Measurements from ENCODE around the gene POLR3B. TPM values are rescaled to one million over a fixed set of nuclear protein-coding genes. Genes with fewer than 3 reads are reported as not detected.

Gene POLR3B
- total and polyA plus RNA-seq, 2 experiments from 2014 or later = 4.0 to 14.6 TPM

- H3K9me3 Mint-ChIP-seq = no peaks in the 10 kb centered on the region
- TF ChIP-seq EZH2 (IDR thresholded peaks at IDR 0.05; ENCODE audit: low read depth, unreplicated experiment) (no peak), ZNF331 (CRISPR knock-in tag; IDR thresholded peaks at IDR 0.05; ENCODE audit: low read depth) (no peak)
These were observed 102.0 kb downstream of the POLR3B start for GRCh38 chr12:106459534-106459933.

GRCh38 chr12:106461730-106462129, 104.2 kb downstream of the POLR3B start:
- Histone ChIP-seq H3K27me3 (ENCODE audit: insufficient read depth) (no peaks in the 10 kb centered on the region), H3F3A (replicated peaks; ENCODE audit: low read depth) (no peaks in the 10 kb centered on the region), H4K20me1 (replicated peaks; ENCODE audit: insufficient read depth) (no peaks in the 10 kb centered on the region), H3K4me3 (no peak overlapping the region), H3K4me2 (no peak overlapping the region), H3K9me2 (ENCODE audit: insufficient read depth) (no peaks in the 10 kb centered on the region), H3K4me1 (ENCODE audit: insufficient read depth) (no peaks in the 10 kb centered on the region), H2AFZ (no peak overlapping the region), H3K36me3 (ENCODE audit: insufficient read depth) (no peaks in the 10 kb centered on the region), H3K27ac (ENCODE audit: low read depth) (no peak overlapping the region), H3K79me2 (replicated peaks; ENCODE audit: insufficient read depth) (no peaks in the 10 kb centered on the region)
- Mint-ChIP-seq H3K27me3 (ENCODE audit: insufficient read depth, low read depth, poor library complexity) (no peaks in the 10 kb centered on the region), H3K36me3 (ENCODE audit: low read depth) (peaks cover 9% of the 10 kb centered on the region; the same call in 2 of the 3 replicates), H3K9me3 (peaks cover 5% of the 10 kb centered on the region; the same call in 2 of the 3 replicates), H3K4me3 (no peak overlapping the region), H3K4me1 (no peaks in the 10 kb centered on the region), H3K27ac (no peak overlapping the region)
- no peak for ATAC-seq
- DNase-seq (ENCODE audit: low spot score) = no peak
- TF ChIP-seq REST (IDR thresholded peaks at IDR 0.05; ENCODE audit: unreplicated experiment) (no peak), EZH2phosphoT487 (IDR thresholded peaks at IDR 0.05; ENCODE audit: unreplicated experiment) (no peak), STAT1 (IDR thresholded peaks at IDR 0.05; ENCODE audit: unreplicated experiment) (no peak), CREB1 (CRISPR knock-in tag; IDR thresholded peaks at IDR 0.05; ENCODE audit: low read depth) (no peak), EZH2 (IDR thresholded peaks at IDR 0.05; ENCODE audit: low read depth, unreplicated experiment) (no peak), NANOG (IDR thresholded peaks at IDR 0.05; ENCODE audit: borderline replicate concordance) (no peak), ZNF331 (CRISPR knock-in tag; IDR thresholded peaks at IDR 0.05; ENCODE audit: low read depth) (no peak), JUNB (IDR thresholded peaks at IDR 0.05; ENCODE audit: unreplicated experiment) (no peak), ZNF114 (CRISPR knock-in tag; IDR thresholded peaks at IDR 0.05) (no peak)
- TF ChIP-seq, protein P1, sequence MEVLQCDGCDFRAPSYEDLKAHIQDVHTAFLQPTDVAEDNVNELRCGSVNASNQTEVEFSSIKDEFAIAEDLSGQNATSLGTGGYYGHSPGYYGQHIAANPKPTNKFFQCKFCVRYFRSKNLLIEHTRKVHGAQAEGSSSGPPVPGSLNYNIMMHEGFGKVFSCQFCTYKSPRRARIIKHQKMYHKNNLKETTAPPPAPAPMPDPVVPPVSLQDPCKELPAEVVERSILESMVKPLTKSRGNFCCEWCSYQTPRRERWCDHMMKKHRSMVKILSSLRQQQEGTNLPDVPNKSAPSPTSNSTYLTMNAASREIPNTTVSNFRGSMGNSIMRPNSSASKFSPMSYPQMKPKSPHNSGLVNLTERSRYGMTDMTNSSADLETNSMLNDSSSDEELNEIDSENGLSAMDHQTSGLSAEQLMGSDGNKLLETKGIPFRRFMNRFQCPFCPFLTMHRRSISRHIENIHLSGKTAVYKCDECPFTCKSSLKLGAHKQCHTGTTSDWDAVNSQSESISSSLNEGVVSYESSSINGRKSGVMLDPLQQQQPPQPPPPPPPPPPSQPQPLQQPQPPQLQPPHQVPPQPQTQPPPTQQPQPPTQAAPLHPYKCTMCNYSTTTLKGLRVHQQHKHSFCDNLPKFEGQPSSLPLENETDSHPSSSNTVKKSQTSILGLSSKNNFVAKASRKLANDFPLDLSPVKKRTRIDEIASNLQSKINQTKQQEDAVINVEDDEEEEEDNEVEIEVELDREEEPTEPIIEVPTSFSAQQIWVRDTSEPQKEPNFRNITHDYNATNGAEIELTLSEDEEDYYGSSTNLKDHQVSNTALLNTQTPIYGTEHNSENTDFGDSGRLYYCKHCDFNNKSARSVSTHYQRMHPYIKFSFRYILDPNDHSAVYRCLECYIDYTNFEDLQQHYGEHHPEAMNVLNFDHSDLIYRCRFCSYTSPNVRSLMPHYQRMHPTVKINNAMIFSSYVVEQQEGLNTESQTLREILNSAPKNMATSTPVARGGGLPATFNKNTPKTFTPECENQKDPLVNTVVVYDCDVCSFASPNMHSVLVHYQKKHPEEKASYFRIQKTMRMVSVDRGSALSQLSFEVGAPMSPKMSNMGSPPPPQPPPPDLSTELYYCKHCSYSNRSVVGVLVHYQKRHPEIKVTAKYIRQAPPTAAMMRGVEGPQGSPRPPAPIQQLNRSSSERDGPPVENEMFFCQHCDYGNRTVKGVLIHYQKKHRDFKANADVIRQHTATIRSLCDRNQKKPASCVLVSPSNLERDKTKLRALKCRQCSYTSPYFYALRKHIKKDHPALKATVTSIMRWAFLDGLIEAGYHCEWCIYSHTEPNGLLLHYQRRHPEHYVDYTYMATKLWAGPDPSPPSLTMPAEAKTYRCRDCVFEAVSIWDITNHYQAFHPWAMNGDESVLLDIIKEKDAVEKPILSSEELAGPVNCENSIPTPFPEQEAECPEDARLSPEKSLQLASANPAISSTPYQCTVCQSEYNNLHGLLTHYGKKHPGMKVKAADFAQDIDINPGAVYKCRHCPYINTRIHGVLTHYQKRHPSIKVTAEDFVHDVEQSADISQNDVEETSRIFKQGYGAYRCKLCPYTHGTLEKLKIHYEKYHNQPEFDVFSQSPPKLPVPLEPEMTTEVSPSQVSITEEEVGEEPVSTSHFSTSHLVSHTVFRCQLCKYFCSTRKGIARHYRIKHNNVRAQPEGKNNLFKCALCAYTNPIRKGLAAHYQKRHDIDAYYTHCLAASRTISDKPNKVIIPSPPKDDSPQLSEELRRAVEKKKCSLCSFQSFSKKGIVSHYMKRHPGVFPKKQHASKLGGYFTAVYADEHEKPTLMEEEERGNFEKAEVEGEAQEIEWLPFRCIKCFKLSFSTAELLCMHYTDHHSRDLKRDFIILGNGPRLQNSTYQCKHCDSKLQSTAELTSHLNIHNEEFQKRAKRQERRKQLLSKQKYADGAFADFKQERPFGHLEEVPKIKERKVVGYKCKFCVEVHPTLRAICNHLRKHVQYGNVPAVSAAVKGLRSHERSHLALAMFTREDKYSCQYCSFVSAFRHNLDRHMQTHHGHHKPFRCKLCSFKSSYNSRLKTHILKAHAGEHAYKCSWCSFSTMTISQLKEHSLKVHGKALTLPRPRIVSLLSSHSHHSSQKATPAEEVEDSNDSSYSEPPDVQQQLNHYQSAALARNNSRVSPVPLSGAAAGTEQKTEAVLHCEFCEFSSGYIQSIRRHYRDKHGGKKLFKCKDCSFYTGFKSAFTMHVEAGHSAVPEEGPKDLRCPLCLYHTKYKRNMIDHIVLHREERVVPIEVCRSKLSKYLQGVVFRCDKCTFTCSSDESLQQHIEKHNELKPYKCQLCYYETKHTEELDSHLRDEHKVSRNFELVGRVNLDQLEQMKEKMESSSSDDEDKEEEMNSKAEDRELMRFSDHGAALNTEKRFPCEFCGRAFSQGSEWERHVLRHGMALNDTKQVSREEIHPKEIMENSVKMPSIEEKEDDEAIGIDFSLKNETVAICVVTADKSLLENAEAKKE (CRISPR knock-in tag; IDR thresholded peaks at IDR 0.05) = no peak
- TF ChIP-seq, protein P2, sequence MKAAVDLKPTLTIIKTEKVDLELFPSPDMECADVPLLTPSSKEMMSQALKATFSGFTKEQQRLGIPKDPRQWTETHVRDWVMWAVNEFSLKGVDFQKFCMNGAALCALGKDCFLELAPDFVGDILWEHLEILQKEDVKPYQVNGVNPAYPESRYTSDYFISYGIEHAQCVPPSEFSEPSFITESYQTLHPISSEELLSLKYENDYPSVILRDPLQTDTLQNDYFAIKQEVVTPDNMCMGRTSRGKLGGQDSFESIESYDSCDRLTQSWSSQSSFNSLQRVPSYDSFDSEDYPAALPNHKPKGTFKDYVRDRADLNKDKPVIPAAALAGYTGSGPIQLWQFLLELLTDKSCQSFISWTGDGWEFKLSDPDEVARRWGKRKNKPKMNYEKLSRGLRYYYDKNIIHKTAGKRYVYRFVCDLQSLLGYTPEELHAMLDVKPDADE (IDR thresholded peaks at IDR 0.05) = no peak

More at GRCh38 chr12:106459534-106459933, 102.0 kb downstream of the POLR3B start:
- H3K4me3 ChIP-seq = no peak overlapping the region
- no peaks in the 10 kb centered on the region for H3K4me1 ChIP-seq (ENCODE audit: insufficient read depth)
- H3K9me2 ChIP-seq (ENCODE audit: insufficient read depth) = no peaks in the 10 kb centered on the region
- no peak overlapping the region for H2AFZ ChIP-seq
- Mint-ChIP-seq H3K36me3 (ENCODE audit: low read depth) (no peaks in the 10 kb centered on the region; the same call in 2 of the 3 replicates), H3K27me3 (ENCODE audit: insufficient read depth, low read depth, poor library complexity) (no peaks in the 10 kb centered on the region), H3K27ac (no peak overlapping the region), H3K4me1 (no peaks in the 10 kb centered on the region), H3K4me3 (no peak overlapping the region)
- no peak overlapping the region for H3K4me2 ChIP-seq
- H3F3A ChIP-seq (replicated peaks; ENCODE audit: low read depth) = no peaks in the 10 kb centered on the region
- no peaks in the 10 kb centered on the region for H3K79me2 ChIP-seq (replicated peaks; ENCODE audit: insufficient read depth)
- DNase-seq (ENCODE audit: low spot score) (no peak), ATAC-seq (no peak)
- H4K20me1 ChIP-seq (replicated peaks; ENCODE audit: insufficient read depth) = no peaks in the 10 kb centered on the region
- no peaks in the 10 kb centered on the region for H3K27me3 ChIP-seq (ENCODE audit: insufficient read depth)
- H3K27ac ChIP-seq (ENCODE audit: low read depth) = no peak overlapping the region
- H3K36me3 ChIP-seq (ENCODE audit: insufficient read depth) = no peaks in the 10 kb centered on the region

All from GM23338 (cell line).